Endodermal cell (in vitro differentiated cells): ENCODE results near the gene ZFP3. TPM values are rescaled to one million over a fixed set of nuclear protein-coding genes. Genes with fewer than 3 reads are reported as not detected.
"Not testable (repeated sequence)": the region's sequence is repeated elsewhere in the genome, so short reads cannot be mapped to it uniquely, and the experiment has no call there.

Experiments
- DNase-seq: peaks from one replicate; pipeline ENCODE4 v3.0.0-alpha.2; 2017
- H3K27ac ChIP-seq: 2 replicates; pipeline ENCODE4 v1.5.1; 2013; ENCODE audit warnings: mild to moderate bottlenecking, low read depth, low read length, moderate library complexity
- H3K27me3 ChIP-seq: 2 replicates; pipeline ENCODE4 v1.6.1; 2013; ENCODE audit warnings: mild to moderate bottlenecking, low read length, moderate library complexity; ENCODE audit not compliant: insufficient read depth, control insufficient read depth, poor library complexity, severe bottlenecking
- H3K36me3 ChIP-seq: 2 replicates; pipeline ENCODE4 v1.7.0; 2013; ENCODE audit warnings: mild to moderate bottlenecking, low read length, moderate library complexity; ENCODE audit not compliant: control insufficient read depth, insufficient read depth
- H3K4me1 ChIP-seq: one replicate; pipeline ENCODE4 v1.7.0; 2013; ENCODE audit warnings: low read length; ENCODE audit not compliant: control insufficient read depth, insufficient read depth
- H3K4me3 ChIP-seq: 2 replicates; pipeline ENCODE4 v1.5.1; 2013; ENCODE audit warnings: mild to moderate bottlenecking, low read length, moderate library complexity
- H3K9ac ChIP-seq: 2 replicates; pipeline ENCODE4 v1.6.1; 2013; ENCODE audit warnings: mild to moderate bottlenecking, low read length, moderate library complexity; ENCODE audit not compliant: poor library complexity, severe bottlenecking; ENCODE audit errors: extremely low read depth
- H3K9me3 ChIP-seq: 2 replicates; pipeline ENCODE4 v1.6.1; 2013; ENCODE audit warnings: mild to moderate bottlenecking, low read length, moderate library complexity; ENCODE audit not compliant: control insufficient read depth
- H3K27ac Mint-ChIP-seq: 2 replicates; pipeline ENCODE4 v1.8.0; 2020; ENCODE audit warnings: mixed read lengths
- H3K27me3 Mint-ChIP-seq: 2 replicates; pipeline ENCODE4 v1.8.0; 2021; ENCODE audit warnings: mild to moderate bottlenecking, mixed read lengths; ENCODE audit not compliant: insufficient read depth
- H3K36me3 Mint-ChIP-seq: 2 replicates; pipeline ENCODE4 v1.8.0; 2020; ENCODE audit warnings: low read depth, mixed read lengths
- H3K4me1 Mint-ChIP-seq: 2 replicates; pipeline ENCODE4 v1.8.0; 2020; ENCODE audit warnings: mixed read lengths
- H3K4me3 Mint-ChIP-seq: 2 replicates; pipeline ENCODE4 v1.8.0; 2020; ENCODE audit warnings: mild to moderate bottlenecking, moderate library complexity, mixed read lengths
- H3K9me3 Mint-ChIP-seq: 2 replicates; pipeline ENCODE4 v1.8.0; 2020; ENCODE audit warnings: mild to moderate bottlenecking, mixed read lengths
- CTCF ChIP-seq: fragments of 200-600 bp; sonication (generic); conservative IDR thresholded peaks from 2 replicates; pipeline ENCODE4 v1.5.0; 2021; ENCODE audit warnings: antibody characterized with exemption, mild to moderate bottlenecking
- WGBS, 2 experiments: methylation state at CpG; one replicate each; pipeline versions ENCODE4 v1.1.5 to v1.1.7; 2013; ENCODE audit warnings: missing lambda C conversion rate in 2 of 2, mixed read lengths in 1 of 2; ENCODE audit not compliant: insufficient coverage in 1 of 2, insufficient read length in 1 of 2; 5-methylcytosine and 5-hydroxymethylcytosine counted together
- total RNA-seq, 2 donors: library from RNA; stranded (reverse); fragmentation: NEBNext Ultra II Directional in 1 of 2; extraction: Animal tissue kit (Norgen Biotek cat#: 25700) in 1 of 2; gene quantifications; 2 replicates in 1 of 2; 3 replicates in 1 of 2; pipeline ENCODE4 v1.2.1, GENCODE V29; 2021

The ZFP3 gene
- total RNA-seq, 2 donors from 2014 or later, result 0.09 to 1.3 TPM

GRCh38 chr17:5123343-5124124, 45.3 kb downstream of the ZFP3 start:
- H3K27me3 Mint-ChIP-seq, result peaks cover 76% of the 10 kb centered on the region
- no peaks in the 10 kb centered on the region for H3K36me3 ChIP-seq
- no peak overlapping the region for H3K4me3 ChIP-seq
- no peaks in the 10 kb centered on the region for H3K4me1 Mint-ChIP-seq
- no peak for DNase-seq
- H3K27ac ChIP-seq, result no peak overlapping the region
- peaks cover 35% of the 10 kb centered on the region for H3K27me3 ChIP-seq
- peaks cover 6% of the 10 kb centered on the region for H3K9me3 Mint-ChIP-seq
- H3K36me3 Mint-ChIP-seq, result no peaks in the 10 kb centered on the region
- no peak for TF ChIP-seq CTCF
- 86 to 89% methylated on average over 20 to 53 of the region's 53 CpGs for WGBS, 2 experiments
- H3K9ac ChIP-seq, result no peak overlapping the region
- no peaks in the 10 kb centered on the region for H3K4me1 ChIP-seq
- no peak overlapping the region for H3K27ac Mint-ChIP-seq
- no peaks in the 10 kb centered on the region for H3K9me3 ChIP-seq
- H3K4me3 Mint-ChIP-seq, result peak overlapping the region; percentile 6

GRCh38 chr17:5124125-5124760, 46.0 kb downstream of the ZFP3 start:
- H3K36me3 ChIP-seq, H3K4me1 ChIP-seq, H3K4me1 Mint-ChIP-seq, H3K27ac ChIP-seq, H3K9ac ChIP-seq, H3K4me3 ChIP-seq, H3K9me3 Mint-ChIP-seq, H3K27ac Mint-ChIP-seq, H3K36me3 Mint-ChIP-seq, H3K9me3 ChIP-seq: not testable (repeated sequence)
- DNase-seq, result peak; percentile 41
- peaks cover 35% of the 10 kb centered on the region for H3K27me3 ChIP-seq
- Mint-ChIP-seq H3K4me3 (peak overlapping the region; percentile 6), H3K27me3 (peaks cover 68% of the 10 kb centered on the region)
- 84 to 92% methylated on average over 2 to 5 of the region's 5 CpGs for WGBS, 2 experiments

GRCh38 chr17:5124896-5125295, 46.6 kb downstream of the ZFP3 start:
- not testable (repeated sequence) for H3K9ac ChIP-seq, DNase-seq, H3K36me3 ChIP-seq, H3K36me3 Mint-ChIP-seq, H3K4me1 Mint-ChIP-seq, H3K4me3 Mint-ChIP-seq, H3K4me1 ChIP-seq, H3K9me3 Mint-ChIP-seq, H3K9me3 ChIP-seq, H3K4me3 ChIP-seq, H3K27ac ChIP-seq, H3K27ac Mint-ChIP-seq
- 86 to 93% methylated on average over 6 to 7 of the region's 7 CpGs for WGBS, 2 experiments
- peaks cover 35% of the 10 kb centered on the region for H3K27me3 ChIP-seq
- peaks cover 71% of the 10 kb centered on the region for H3K27me3 Mint-ChIP-seq

- Histone ChIP-seq H3K4me3 (no peak overlapping the region), H3K9me3 (no peaks in the 10 kb centered on the region), H3K27me3 (peaks cover 27% of the 10 kb centered on the region), H3K36me3 (no peaks in the 10 kb centered on the region), H3K27ac (no peak overlapping the region), H3K4me1 (no peaks in the 10 kb centered on the region), H3K9ac (no peak overlapping the region)
- H3K27me3 Mint-ChIP-seq, result peaks cover 62% of the 10 kb centered on the region
- H3K27ac Mint-ChIP-seq, result no peak overlapping the region
- no peaks in the 10 kb centered on the region for H3K4me1 Mint-ChIP-seq
- no peak for TF ChIP-seq CTCF
- H3K4me3 Mint-ChIP-seq, result no peak overlapping the region
- H3K36me3 Mint-ChIP-seq, result no peaks in the 10 kb centered on the region
- DNase-seq, result peak; percentile 38
- WGBS, 2 experiments, result 91 to 94% methylated on average over 8 to 14 of the region's 17 CpGs
- no peaks in the 10 kb centered on the region for H3K9me3 Mint-ChIP-seq
Observed at GRCh38 chr17:5126719-5127488, 48.6 kb downstream of the ZFP3 start.
